AG04450 (cell line): ENCODE measurements around the gene TSTD1. TPM values are rescaled to one million over a fixed set of nuclear protein-coding genes. Genes with fewer than 3 reads are reported as not detected.

Source experiments
- CTCF ChIA-PET: fragments of 300-600, 350-600 bp; formaldehyde crosslinking; extraction: SDS; loops from one replicate; lab custom pipeline; 2022; ENCODE audit warnings: antibody characterized with exemption, inconsistent platforms; lab: Charles Lee
- POLR2A ChIA-PET: fragments of 350-600 bp; formaldehyde crosslinking; extraction: SDS; loops from one replicate; lab custom pipeline; 2021; ENCODE audit warnings: antibody characterized with exemption, inconsistent platforms; lab: Yijun Ruan, JAX
- DNase-seq: peaks from one replicate; pipeline ENCODE4 v3.0.0-alpha.2; 2011; ENCODE audit warnings: low read depth, low spot score
- H3K27ac ChIP-seq: one replicate; pipeline ENCODE4 v1.5.1; 2012; ENCODE audit warnings: low read depth, low read length, control low read depth
- H3K27me3 ChIP-seq: one replicate; pipeline ENCODE4 v1.6.0; 2012; ENCODE audit warnings: low read length; ENCODE audit not compliant: control insufficient read depth, insufficient read depth
- H3K4me3 ChIP-seq: 2 replicates; pipeline ENCODE4 v1.5.1; 2011; ENCODE audit warnings: mild to moderate bottlenecking, low read depth, low read length, control low read depth
- H3K9me3 ChIP-seq: 2 replicates; pipeline ENCODE4 v1.5.1; 2012; ENCODE audit warnings: low read length; ENCODE audit not compliant: control insufficient read depth, insufficient read depth
- polyA plus RNA-seq: library from polyadenylated mRNA; depleted of rRNA; stranded (reverse); fragments of >200 nt; gene quantifications from 2 replicates; pipeline ENCODE4 v1.2.3, GENCODE V29; 2011
- TF ChIP-seq, protein P1 (sequence below): IDR thresholded peaks from 2 replicates; pipeline ENCODE4 v1.5.1; 2011; ENCODE audit warnings: low read depth, low read length, control low read depth, inconsistent platforms

TSTD1 gene
- polyA plus RNA-seq, 1 experiment: 0.33 TPM

DNA sequence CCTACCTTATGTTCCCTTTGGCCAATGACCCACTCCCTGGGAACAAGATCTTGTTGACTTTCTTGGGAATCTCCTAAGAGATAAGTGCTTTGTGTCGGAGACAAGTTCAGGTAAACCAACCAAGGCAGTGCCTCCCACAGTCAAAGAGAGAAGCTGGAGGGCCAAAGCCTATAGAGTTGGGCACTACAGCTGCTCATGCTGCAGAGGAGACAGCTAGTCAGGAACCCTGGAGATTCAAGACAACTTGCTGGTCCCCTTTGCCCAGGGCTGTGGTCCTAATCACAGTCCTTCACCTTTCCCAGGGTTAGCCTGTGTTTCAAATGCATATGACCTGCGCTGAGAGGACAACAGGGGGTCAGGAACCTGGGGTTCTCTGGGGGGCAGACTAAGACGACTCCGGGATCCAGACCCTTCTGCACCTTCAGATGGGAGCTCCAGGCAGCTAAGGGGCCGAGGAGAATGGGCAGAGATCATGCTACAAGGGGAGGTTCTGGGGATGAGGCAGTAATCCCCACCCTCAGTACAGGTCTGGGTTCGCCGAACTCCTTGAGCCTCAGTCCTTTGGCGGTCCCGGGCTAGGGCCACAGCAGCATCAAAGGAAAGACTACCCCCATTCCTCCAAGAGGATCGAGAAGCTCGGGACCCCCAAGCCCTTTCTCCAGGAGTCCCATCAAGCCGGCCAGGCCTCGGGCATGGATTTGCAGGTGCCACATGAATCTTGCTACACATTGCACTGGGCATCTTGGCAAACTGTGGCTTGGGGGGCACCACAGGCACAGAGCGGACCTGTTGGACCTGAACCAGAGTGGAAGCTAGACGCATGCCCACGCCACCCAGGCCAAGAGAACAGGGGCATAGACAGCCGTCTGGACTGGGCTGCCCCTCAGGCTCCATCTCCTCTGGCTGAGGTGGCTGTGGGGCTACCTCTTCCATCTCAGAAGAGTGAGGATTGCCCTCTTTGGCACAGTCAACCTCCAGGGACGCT is 9.0 kb upstream of the TSTD1 start:
- TF ChIP-seq, protein P1, sequence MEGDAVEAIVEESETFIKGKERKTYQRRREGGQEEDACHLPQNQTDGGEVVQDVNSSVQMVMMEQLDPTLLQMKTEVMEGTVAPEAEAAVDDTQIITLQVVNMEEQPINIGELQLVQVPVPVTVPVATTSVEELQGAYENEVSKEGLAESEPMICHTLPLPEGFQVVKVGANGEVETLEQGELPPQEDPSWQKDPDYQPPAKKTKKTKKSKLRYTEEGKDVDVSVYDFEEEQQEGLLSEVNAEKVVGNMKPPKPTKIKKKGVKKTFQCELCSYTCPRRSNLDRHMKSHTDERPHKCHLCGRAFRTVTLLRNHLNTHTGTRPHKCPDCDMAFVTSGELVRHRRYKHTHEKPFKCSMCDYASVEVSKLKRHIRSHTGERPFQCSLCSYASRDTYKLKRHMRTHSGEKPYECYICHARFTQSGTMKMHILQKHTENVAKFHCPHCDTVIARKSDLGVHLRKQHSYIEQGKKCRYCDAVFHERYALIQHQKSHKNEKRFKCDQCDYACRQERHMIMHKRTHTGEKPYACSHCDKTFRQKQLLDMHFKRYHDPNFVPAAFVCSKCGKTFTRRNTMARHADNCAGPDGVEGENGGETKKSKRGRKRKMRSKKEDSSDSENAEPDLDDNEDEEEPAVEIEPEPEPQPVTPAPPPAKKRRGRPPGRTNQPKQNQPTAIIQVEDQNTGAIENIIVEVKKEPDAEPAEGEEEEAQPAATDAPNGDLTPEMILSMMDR: no peak
- DNase-seq: no peak
- no peak overlapping the region for H3K4me3 ChIP-seq
- H3K27me3 ChIP-seq: no peaks in the 10 kb centered on the region
- peaks cover 20% of the 10 kb centered on the region for H3K9me3 ChIP-seq
- H3K27ac ChIP-seq: no peak overlapping the region
- CTCF ChIA-PET: interaction anchor here (0.6 to 4.3 kb wide), 3 partner anchors 25 to 50 kb away, joined by 3 to 44 read pairs (median 10); partner anchors contain the start of gene KLHDC9
- POLR2A ChIA-PET: interaction anchor here (1.6 to 3.1 kb wide), 2 partner anchors 57 to 85 kb away, joined by 3 to 10 read pairs; partner anchors contain the start of gene DEDD

DNA sequence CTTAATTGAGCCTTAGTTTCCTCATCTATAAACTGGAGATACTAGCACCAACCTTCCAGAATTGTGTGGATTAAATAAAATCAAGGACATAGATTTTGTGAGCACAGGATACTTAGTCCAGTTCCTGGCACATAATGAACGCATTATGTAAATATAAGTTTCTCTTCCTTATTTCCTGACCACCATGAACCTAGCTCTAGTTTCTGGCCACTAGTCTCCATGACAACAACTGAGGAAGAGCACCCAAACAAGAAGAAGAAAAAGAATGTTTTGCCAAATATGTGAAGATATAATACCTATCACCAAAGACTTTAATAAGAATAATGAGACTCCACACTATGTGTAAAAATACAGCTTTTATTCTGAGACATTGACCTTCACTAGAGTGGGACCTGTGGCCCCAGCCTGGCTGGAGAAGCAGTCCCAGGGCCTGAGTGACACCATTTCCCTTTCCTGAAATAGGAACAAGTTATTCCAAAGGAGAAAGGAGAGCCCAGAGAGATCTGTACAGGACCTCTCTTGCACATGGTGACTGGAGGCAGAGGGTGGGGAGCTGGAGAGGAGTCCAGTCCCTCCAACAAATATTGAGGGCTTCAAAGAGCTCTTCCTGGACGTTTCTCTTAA is 8.0 kb upstream of the TSTD1 start:
- ChIA-PET CTCF (interaction anchor here (0.6 to 4.3 kb wide), 7 partner anchors 26 to 335 kb away, joined by 3 to 44 read pairs (median 6); partner anchors contain the start of gene KLHDC9), POLR2A (interaction anchor here (0.8 to 3.1 kb wide), 4 partner anchors 38 to 86 kb away, joined by 3 to 10 read pairs (median 5); partner anchors contain the start of gene DEDD)
- TF ChIP-seq, protein P1: no peak
- H3K9me3 ChIP-seq: peaks cover 20% of the 10 kb centered on the region
- H3K27me3 ChIP-seq: no peaks in the 10 kb centered on the region
- H3K27ac ChIP-seq: no peak overlapping the region
- DNase-seq: no peak
- H3K4me3 ChIP-seq: peak overlapping the region; percentile 86; the same call in 1 of the 2 replicates

DNA sequence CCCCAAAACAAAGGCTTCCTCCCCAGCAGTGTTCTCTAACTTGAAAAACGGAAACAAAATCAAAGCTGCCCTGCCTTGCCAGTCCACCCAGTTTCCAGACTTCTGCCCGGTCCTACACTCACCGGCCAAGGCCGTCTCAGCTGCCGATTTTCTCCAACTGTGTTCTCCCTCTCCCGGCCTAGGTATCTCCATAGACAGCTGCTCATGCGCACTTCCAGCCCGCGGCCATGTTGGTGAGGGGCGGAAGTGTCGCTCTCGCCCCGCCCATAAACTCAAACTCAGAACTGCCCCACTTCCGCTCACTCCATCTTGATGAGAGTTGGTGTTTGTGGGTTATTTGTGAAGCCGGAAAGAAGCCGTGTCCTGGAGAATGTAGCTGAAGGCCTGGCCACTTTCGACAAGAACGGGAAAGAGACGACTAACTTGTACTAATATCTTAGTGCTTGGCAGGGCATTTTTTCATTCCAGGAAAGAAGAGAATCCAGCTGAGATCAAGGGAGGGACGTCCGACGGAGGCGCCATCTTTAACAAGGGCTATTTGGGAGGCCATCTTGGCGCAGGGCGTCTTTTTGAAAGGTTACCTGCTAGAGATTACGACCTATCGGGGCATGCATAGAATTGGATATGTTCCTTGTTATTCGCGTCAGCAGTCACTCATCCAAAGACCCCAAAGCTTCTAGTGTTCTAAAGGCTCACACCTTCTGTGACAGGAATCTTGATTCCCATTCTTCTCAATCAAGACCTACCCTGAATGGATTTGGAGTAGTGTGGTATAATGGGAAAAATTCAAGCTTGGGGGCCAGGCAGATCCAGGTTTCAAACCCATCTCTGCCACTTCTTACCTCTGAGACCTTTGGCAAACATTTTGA is 7.2 kb upstream of the TSTD1 start, which contains the start of gene USF1:
USF1 (minus strand) TSS at position 242 of the 869 bp plus-strand sequence. CDS start 2,702 bp downstream, outside the sequence.
- peak within 1 kb of the TSS; percentile 86 for H3K4me3 ChIP-seq
- H3K27me3 ChIP-seq: no peaks in the 10 kb centered on the region
- peaks cover 20% of the 10 kb centered on the region for H3K9me3 ChIP-seq
- peak within 1 kb of the TSS; percentile 95 for H3K27ac ChIP-seq
- TF ChIP-seq, protein P1: no peak
- ChIA-PET CTCF (interaction anchor here (0.6 to 4.3 kb wide), 7 partner anchors 25 to 336 kb away, joined by 4 to 44 read pairs (median 7); partner anchors contain the start of gene KLHDC9), POLR2A (interaction anchor here (0.8 to 3.1 kb wide), 12 partner anchors 9 to 120 kb away, joined by 3 to 10 read pairs (median 4); partner anchors contain the start of genes DEDD, F11R and NECTIN4)
- peak; percentile 87 for DNase-seq

DNA sequence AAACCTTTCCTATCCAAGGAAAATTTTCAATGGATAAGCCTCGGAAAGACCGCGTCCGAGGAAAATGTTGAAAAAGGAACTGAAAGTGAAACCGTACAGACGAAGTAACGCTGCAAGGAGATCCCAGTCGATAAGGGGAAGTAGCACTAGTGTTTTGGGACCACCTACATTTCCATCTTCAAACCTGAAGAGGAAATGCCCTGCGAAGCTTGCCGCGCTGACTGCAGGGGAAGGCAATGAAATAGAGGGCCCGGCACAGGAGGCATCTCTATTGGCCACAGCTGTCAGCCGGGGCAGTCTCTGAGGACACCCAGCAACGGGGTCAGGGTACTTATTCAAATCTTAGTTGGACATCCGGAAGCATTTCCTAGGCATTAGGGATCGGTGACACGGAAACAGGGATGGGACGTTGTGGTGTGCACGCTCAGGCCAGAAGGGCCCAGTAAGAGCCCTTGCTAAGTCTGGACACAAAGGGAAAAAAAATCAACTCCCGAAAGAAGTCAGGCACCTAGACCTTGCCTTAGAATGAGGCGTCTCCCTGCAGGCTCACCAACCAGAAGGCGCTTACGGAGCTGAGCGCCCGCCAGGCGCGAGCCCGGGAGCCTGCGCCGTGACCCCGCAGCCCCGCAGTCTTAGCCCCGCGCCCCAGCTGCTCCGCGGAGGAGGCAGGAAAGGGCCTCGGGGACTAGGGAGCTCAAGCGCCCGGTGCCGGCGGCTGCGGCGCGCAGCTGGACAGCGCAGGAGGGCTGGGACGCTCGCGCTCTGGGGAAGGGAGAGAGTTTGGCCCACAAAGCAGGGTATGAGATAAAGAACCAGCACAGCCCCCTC is 6.4 kb upstream of the TSTD1 start:
- no peak for DNase-seq
- H3K9me3 ChIP-seq: peaks cover 20% of the 10 kb centered on the region
- ChIA-PET POLR2A (interaction anchor here (0.5 to 3.1 kb wide), 11 partner anchors 10 to 120 kb away, joined by 3 to 10 read pairs (median 5); partner anchors contain the start of genes DEDD, F11R and NECTIN4), CTCF (interaction anchor here (0.9 to 4.3 kb wide), 5 partner anchors 26 to 53 kb away, joined by 3 to 44 read pairs (median 5); partner anchors contain the start of gene KLHDC9)
- peak overlapping the region; percentile 95 for H3K27ac ChIP-seq
- no peaks in the 10 kb centered on the region for H3K27me3 ChIP-seq
- TF ChIP-seq, protein P1: no peak
- H3K4me3 ChIP-seq: peak overlapping the region; percentile 86
